MG63 (cell line): ENCODE data around the gene WWP2. TPM values are rescaled to one million over a fixed set of nuclear protein-coding genes. Genes with fewer than 3 reads are reported as not detected.

Source experiments
- total RNA-seq: library from RNA; depleted of rRNA; stranded (reverse); fragments of >200 nt; shearing (Covaris generic); gene quantifications from 2 replicates; pipeline ENCODE4 v1.2.3, GENCODE V29; 2014; ENCODE audit warnings: low replicate concordance; rRNA removed

The WWP2 gene
- total RNA-seq, 1 experiment from 2014 or later, result 15.5 TPM

Other genes starting within 250 kb of the WWP2 start
- 1.2 and 18.8 TPM in 2 replicates for gene NFAT5, start 196.4 kb upstream of the WWP2 start, total RNA-seq
- 157 and 197 TPM in 2 replicates for gene NQO1, start 35.8 kb upstream of the WWP2 start, total RNA-seq
- gene NOB1, start 7.4 kb upstream of the WWP2 start, total RNA-seq, result 52.8 and 79.0 TPM in 2 replicates
- 0.03 TPM in 1 of 2 replicates, not detected in the other for gene CLEC18A, start 189.0 kb downstream of the WWP2 start, total RNA-seq